Measurements from ENCODE around the gene FN3K. TPM values are rescaled to one million over a fixed set of nuclear protein-coding genes. Genes with fewer than 3 reads are reported as not detected.

FN3K gene
- 25.0 TPM for total RNA-seq

GRCh38 chr17:82734987-82735866 lies at the start of gene FN3K:
Gene FN3K, plus strand, starts transcription at chr17:82735615. Its CDS starts 22 bp downstream, at chr17:82735637.

DNA sequence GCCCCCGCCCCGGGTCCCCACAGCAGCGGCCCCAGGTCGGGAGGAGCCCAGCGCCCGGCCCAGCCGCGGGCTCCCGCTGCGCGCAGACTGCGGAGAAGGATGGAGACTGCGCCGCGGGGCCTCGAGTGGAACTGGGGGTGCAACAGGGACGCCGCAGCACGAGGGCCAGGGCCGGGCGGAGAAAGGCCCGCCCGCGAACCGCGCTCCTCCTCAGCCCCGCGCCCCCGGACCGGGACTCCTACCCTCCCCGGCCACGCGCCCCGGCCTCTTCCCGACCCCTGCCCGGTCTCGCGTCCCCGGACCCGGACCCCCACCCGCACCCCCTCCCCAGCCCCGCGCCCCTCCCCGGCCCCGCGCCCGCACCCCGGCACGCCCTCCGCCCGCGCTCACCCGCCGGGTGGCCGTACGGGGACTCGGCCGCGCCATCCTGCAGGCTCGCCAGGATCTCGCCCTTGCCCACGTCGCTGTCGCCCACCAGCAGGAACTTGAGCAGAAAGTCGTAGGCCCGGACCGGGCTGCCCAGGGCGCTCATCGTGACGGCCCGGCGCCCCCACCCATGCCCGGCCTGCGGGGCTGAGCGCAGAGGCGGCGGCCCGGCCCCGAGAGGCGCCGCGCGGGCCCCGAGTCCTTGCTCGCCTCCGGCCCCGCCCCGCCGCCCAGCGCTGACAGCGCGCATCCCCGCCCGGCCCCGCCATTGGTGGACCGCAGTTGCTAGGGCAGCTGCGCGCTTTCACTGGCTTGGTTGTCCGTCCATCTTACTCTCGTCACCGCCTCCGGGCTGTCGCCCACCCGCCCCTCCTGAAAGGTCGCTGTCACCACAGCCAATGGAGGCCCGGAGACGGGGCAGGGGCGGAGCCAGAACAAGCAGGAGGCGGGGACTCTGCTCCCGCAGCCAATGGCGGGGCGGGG lies 37.1 kb upstream of the FN3K start, which contains the start of gene RAB40B:
Gene RAB40B (minus strand): TSS at position 634 of the 909 bp plus-strand sequence. CDS start 102 bp downstream, at position 532.

DNA sequence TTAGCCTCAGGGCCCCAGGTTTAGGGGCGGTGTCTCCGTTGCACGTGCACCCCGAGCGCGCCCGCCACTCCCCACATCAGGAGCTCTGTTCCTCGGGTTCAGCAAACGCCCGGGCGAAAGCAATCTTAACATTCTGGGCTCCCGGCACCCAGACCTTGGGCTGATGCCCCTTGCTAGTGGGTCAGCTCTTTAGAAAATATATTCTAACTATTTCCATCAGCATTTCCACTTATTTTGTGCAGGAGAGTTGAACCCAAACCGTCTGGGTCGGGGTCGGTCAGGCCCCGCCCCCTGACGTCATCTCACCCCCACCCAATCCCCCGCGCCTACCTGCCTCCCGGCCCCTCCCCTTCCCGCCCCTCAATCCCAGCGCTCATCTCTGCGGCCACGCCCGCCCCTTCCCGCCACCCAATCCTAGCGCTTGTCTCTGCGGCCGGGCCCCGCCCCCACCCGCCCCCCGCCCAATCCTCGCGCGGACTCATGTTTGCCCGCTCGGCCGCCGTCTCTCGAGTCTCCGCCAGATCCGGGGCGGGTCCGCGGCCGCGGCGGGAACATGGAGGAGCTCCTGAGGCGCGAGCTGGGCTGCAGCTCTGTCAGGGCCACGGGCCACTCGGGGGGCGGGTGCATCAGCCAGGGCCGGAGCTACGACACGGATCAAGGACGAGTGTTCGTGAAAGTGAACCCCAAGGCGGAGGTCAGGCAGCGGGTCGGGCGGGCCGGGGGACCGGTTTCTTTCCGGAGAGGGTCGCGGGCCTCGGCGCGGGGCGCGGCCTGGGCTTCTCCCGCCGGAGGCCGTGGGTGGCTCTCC lies 19.0 kb upstream of the FN3K start, which contains the start of gene FN3KRP:
Gene FN3KRP (plus strand): TSS at position 504 of the 808 bp plus-strand sequence. CDS start 50 bp downstream, at position 554.

GRCh38 chr17:82751571-82752370 lies 16.4 kb downstream of the FN3K start, which contains the start of gene TBCD:
Gene TBCD, plus strand, starts transcription at chr17:82752065. Its CDS starts 129 bp downstream, at chr17:82752194.

Other genes with a start within 250 kb of the FN3K start
- gene FOXK2, start 215.9 kb upstream of the FN3K start, total RNA-seq: 64.5 TPM
- 57.9 TPM for gene WDR45B, start 87.2 kb upstream of the FN3K start, total RNA-seq
- gene RAB40B, start 36.9 kb upstream of the FN3K start, total RNA-seq: 16.3 TPM
- gene FN3KRP, start 18.9 kb upstream of the FN3K start, total RNA-seq: 22.5 TPM
- gene TBCD, start 16.4 kb downstream of the FN3K start, total RNA-seq: 110 TPM
- not detected for gene ZNF750, start 104.4 kb downstream of the FN3K start, total RNA-seq